Fibroblast of villous mesenchyme (primary cell): ENCODE results near the gene TEDC2. TPM values are rescaled to one million over a fixed set of nuclear protein-coding genes. Genes with fewer than 3 reads are reported as not detected.

Source experiments
- DNase-seq: peaks from one replicate; pipeline ENCODE4 v3.0.0-alpha.2; 2010; ENCODE audit warnings: low read depth
- H3K4me3 ChIP-seq: 2 replicates; pipeline ENCODE4 v1.5.1; 2011; ENCODE audit warnings: low read depth, mild to moderate bottlenecking, low read length
- CTCF ChIP-seq: IDR thresholded peaks from 2 replicates; pipeline ENCODE4 v1.5.1; 2012; ENCODE audit warnings: low read depth, mild to moderate bottlenecking, low read length; ENCODE audit not compliant: insufficient read depth
- total RNA-seq: library from RNA; depleted of rRNA; stranded (reverse); fragments of >200 nt; gene quantifications from 2 replicates; pipeline ENCODE4 v1.2.3, GENCODE V29; 2012

The TEDC2 gene
- total RNA-seq, 1 donor = 6.9 TPM

GRCh38 chr16:2507665-2508064 lies 47.8 kb downstream of the TEDC2 start:
- no peak for DNase-seq
- no peak overlapping the region for H3K4me3 ChIP-seq
- no peak for TF ChIP-seq CTCF

- no peak overlapping the region for H3K4me3 ChIP-seq
- DNase-seq = no peak
- TF ChIP-seq CTCF = no peak
Observed at GRCh38 chr16:2508722-2509400, 49.0 kb downstream of the TEDC2 start.

GRCh38 chr16:2511128-2511800 lies 51.4 kb downstream of the TEDC2 start:
- TF ChIP-seq CTCF = no peak
- DNase-seq = peak; percentile 86
- H3K4me3 ChIP-seq = peak overlapping the region; percentile 30

GRCh38 chr16:2511996-2512734 lies 52.3 kb downstream of the TEDC2 start:
- H3K4me3 ChIP-seq = no peak overlapping the region
- no peak for TF ChIP-seq CTCF
- no peak for DNase-seq

- H3K4me3 ChIP-seq = peak overlapping the region; percentile 96
Observed at GRCh38 chr16:2512735-2513404, 53.0 kb downstream of the TEDC2 start.

More at GRCh38 chr16:2512735-2513404, 53.0 kb downstream of the TEDC2 start:
- DNase-seq = no peak
- no peak for TF ChIP-seq CTCF
